WTC11 (cell line): ENCODE measurements around the gene FER1L5.

Source experiments
- CREB1 ChIP-seq: sonication (generic); formaldehyde crosslinking; IDR thresholded peaks from 2 replicates; pipeline ENCODE4 v1.8.0; 2023; ENCODE audit warnings: mild to moderate bottlenecking, missing genetic modification reagents
- CTCF ChIP-seq: fragments of 200-600 bp; IDR thresholded peaks from 2 replicates; pipeline ENCODE4 v1.8.0; 2022; ENCODE audit warnings: antibody characterized with exemption
- JUN ChIP-seq: sonication (generic); formaldehyde crosslinking; IDR thresholded peaks from 2 replicates; pipeline ENCODE4 v1.8.0; 2023; ENCODE audit warnings: mild to moderate bottlenecking, missing genetic modification reagents
- NFYB ChIP-seq: sonication (generic); formaldehyde crosslinking; conservative IDR thresholded peaks from 2 replicates; pipeline ENCODE4 v1.8.0; 2022; ENCODE audit warnings: low read depth, missing genetic modification reagents
- PRDM15 ChIP-seq: sonication (generic); formaldehyde crosslinking; IDR thresholded peaks from 2 replicates; pipeline ENCODE4 v1.8.0; 2022; ENCODE audit warnings: missing genetic modification reagents
- RELA ChIP-seq: sonication (generic); formaldehyde crosslinking; IDR thresholded peaks from 2 replicates; pipeline ENCODE4 v1.8.1; 2022; ENCODE audit warnings: missing genetic modification reagents, mild to moderate bottlenecking, borderline replicate concordance
- USF2 ChIP-seq: sonication (generic); formaldehyde crosslinking; IDR thresholded peaks from 2 replicates; pipeline ENCODE4 v1.8.1; 2023; ENCODE audit warnings: mild to moderate bottlenecking, missing genetic modification reagents, moderate library complexity
- ZBTB21 ChIP-seq: sonication (generic); formaldehyde crosslinking; IDR thresholded peaks from 2 replicates; pipeline ENCODE4 v1.8.1; 2023; ENCODE audit warnings: mild to moderate bottlenecking, missing genetic modification reagents, borderline replicate concordance

- no peak for TF ChIP-seq JUN (CRISPR knock-in tag)
- no peak for TF ChIP-seq CTCF
- no peak for TF ChIP-seq RELA (CRISPR knock-in tag)
- TF ChIP-seq ZBTB21 (CRISPR knock-in tag): no peak
- TF ChIP-seq PRDM15 (CRISPR knock-in tag): no peak
- no peak for TF ChIP-seq USF2 (CRISPR knock-in tag)
- TF ChIP-seq CREB1 (CRISPR knock-in tag): no peak
- TF ChIP-seq NFYB: no peak
Measured at GRCh38 chr2:96697476-96697875, 54.9 kb downstream of the FER1L5 start.
